Colonic mucosa (tissue), 4 donors: ENCODE data around the gene LPIN1. TPM values are rescaled to one million over a fixed set of nuclear protein-coding genes. Genes with fewer than 3 reads are reported as not detected.

Experiments used
- DNase-seq: peaks from one replicate; pipeline ENCODE4 v3.0.0-alpha.2; 2020
- H3K27ac ChIP-seq: fragments of 200-600 bp; one replicate; pipeline ENCODE4 v1.8.0; 2021
- H3K27me3 ChIP-seq: fragments of 200-600 bp; one replicate; pipeline ENCODE4 v1.8.0; 2021
- H3K36me3 ChIP-seq: fragments of 200-600 bp; one replicate; pipeline ENCODE4 v1.8.0; 2021
- H3K4me1 ChIP-seq: fragments of 200-600 bp; one replicate; pipeline ENCODE4 v1.8.0; 2021; ENCODE audit warnings: mild to moderate bottlenecking
- H3K4me3 ChIP-seq: fragments of 200-600 bp; one replicate; pipeline ENCODE4 v1.8.0; 2021
- H3K9ac ChIP-seq, 2 donors: one replicate each; pipeline ENCODE4 v1.7.0; 2013; ENCODE audit warnings: control low read depth in 2 of 2, low read depth in 2 of 2, low read length in 2 of 2
- H3K9me3 ChIP-seq: fragments of 200-600 bp; one replicate; pipeline ENCODE4 v1.8.0; 2021
- CTCF ChIP-seq: fragments of 200-600 bp; IDR thresholded peaks from one replicate; pipeline ENCODE4 v1.8.0; 2022; ENCODE audit warnings: antibody characterized with exemption, mild to moderate bottlenecking
- intact Hi-C: fragments of 100-400 bp; cut with DNase I; formaldehyde crosslinking; loops from one replicate; pipeline ENCODE4 v1.14.1; 2022
- total RNA-seq, 2 donors: library from RNA; stranded (reverse); fragmentation: NEBNext Ultra II Directional in 1 of 2; extraction: Animal tissue kit (Norgen Biotek cat#: 25700) in 1 of 2; gene quantifications; one replicate each; pipeline ENCODE4 v1.2.1, GENCODE V29; 2021
- donor health status: healthy.
- donor health status: DM: no; HTN: no; CAD: no.
- donor health status: DM: no; HTN: no; CAD: no.

LPIN1 gene
- total RNA-seq, 2 donors from 2014 or later, result 17.3 to 45.7 TPM

- no peak overlapping the region for H3K27ac ChIP-seq
- TF ChIP-seq CTCF, result no peak
- intact Hi-C loops, result no loop called here
- no peaks in the 10 kb centered on the region for H3K4me1 ChIP-seq
- no peak overlapping the region for H3K4me3 ChIP-seq
- no peak overlapping the region for H3K9ac ChIP-seq
- no peaks in the 10 kb centered on the region for H3K36me3 ChIP-seq
- no peak for DNase-seq
- no peaks in the 10 kb centered on the region for H3K9me3 ChIP-seq
- H3K27me3 ChIP-seq, result no peaks in the 10 kb centered on the region
These were observed 103.7 kb downstream of the LPIN1 start for GRCh38 chr2:11850082-11850481.

GRCh38 chr2:11852526-11853196, 106.2 kb downstream of the LPIN1 start:
- Histone ChIP-seq H3K9me3 (no peaks in the 10 kb centered on the region), H3K36me3 (no peaks in the 10 kb centered on the region), H3K9ac (no peak overlapping the region), H3K4me1 (no peaks in the 10 kb centered on the region), H3K27me3 (no peaks in the 10 kb centered on the region), H3K27ac (no peak overlapping the region), H3K4me3 (no peak overlapping the region)
- DNase-seq, result no peak
- TF ChIP-seq CTCF, result no peak
- intact Hi-C loops, result no loop called here

GRCh38 chr2:11853197-11853588, 106.8 kb downstream of the LPIN1 start:
- H3K27ac ChIP-seq, result no peak overlapping the region
- no peak for TF ChIP-seq CTCF
- no peaks in the 10 kb centered on the region for H3K4me1 ChIP-seq
- no peaks in the 10 kb centered on the region for H3K27me3 ChIP-seq
- no peak overlapping the region for H3K9ac ChIP-seq
- DNase-seq, result no peak
- no peaks in the 10 kb centered on the region for H3K9me3 ChIP-seq
- H3K36me3 ChIP-seq, result no peaks in the 10 kb centered on the region
- intact Hi-C loops, result no loop called here
- H3K4me3 ChIP-seq, result no peak overlapping the region

- no peaks in the 10 kb centered on the region for H3K27me3 ChIP-seq
- no peaks in the 10 kb centered on the region for H3K4me1 ChIP-seq
- no peak overlapping the region for H3K27ac ChIP-seq
- H3K36me3 ChIP-seq, result no peaks in the 10 kb centered on the region
- TF ChIP-seq CTCF, result no peak
- H3K9ac ChIP-seq, result no peak overlapping the region
- H3K9me3 ChIP-seq, result no peaks in the 10 kb centered on the region
- intact Hi-C loops, result no loop called here
- DNase-seq, result no peak
- H3K4me3 ChIP-seq, result no peak overlapping the region
These were observed 108.8 kb downstream of the LPIN1 start for GRCh38 chr2:11855064-11855760.

GRCh38 chr2:11856095-11856494, 109.7 kb downstream of the LPIN1 start:
- no peak overlapping the region for H3K9ac ChIP-seq
- no peaks in the 10 kb centered on the region for H3K27me3 ChIP-seq
- intact Hi-C loops, result no loop called here
- no peak for TF ChIP-seq CTCF
- H3K4me3 ChIP-seq, result no peak overlapping the region
- DNase-seq, result no peak
- no peaks in the 10 kb centered on the region for H3K4me1 ChIP-seq
- H3K9me3 ChIP-seq, result no peaks in the 10 kb centered on the region
- no peaks in the 10 kb centered on the region for H3K36me3 ChIP-seq
- H3K27ac ChIP-seq, result no peak overlapping the region
